HL-60 (cell line): ENCODE measurements around the gene MYO10.

Experiments
- DNase-seq, 2 experiments: peaks; one replicate each; pipeline ENCODE4 v3.0.0-alpha.2; 2010 to 2020; ENCODE audit warnings: low read depth in 1 of 2, low spot score in 1 of 2
- H3K27ac ChIP-seq: fragments of 250-450 bp; sonication (Bioruptor Pico); replicated peaks from 2 replicates; pipeline ENCODE4 v1.5.1; 2020; ENCODE audit warnings: mild to moderate bottlenecking, moderate library complexity
- H3K27me3 ChIP-seq: fragments of 250-450 bp; sonication (Bioruptor Pico); 2 replicates; pipeline ENCODE4 v1.5.1; 2021; ENCODE audit warnings: mild to moderate bottlenecking, moderate library complexity; ENCODE audit not compliant: insufficient read depth, poor library complexity, severe bottlenecking
- H3K4me3 ChIP-seq: replicated peaks from 2 replicates; pipeline ENCODE4 v1.5.1; 2011; ENCODE audit warnings: mild to moderate bottlenecking, control low read depth, low read length; ENCODE audit not compliant: insufficient read depth
- GABPA ChIP-seq: IDR thresholded peaks from 2 replicates; pipeline ENCODE4 v1.6.1; 2012; ENCODE audit warnings: low read depth
- POLR2AphosphoS5 ChIP-seq: IDR thresholded peaks from 2 replicates; pipeline ENCODE4 v1.6.1; 2012; ENCODE audit warnings: low read depth
- SPI1 ChIP-seq: IDR thresholded peaks from 2 replicates; pipeline ENCODE4 v1.6.1; 2012; ENCODE audit warnings: low read depth, mild to moderate bottlenecking, borderline replicate concordance
- TF ChIP-seq, protein P1 (sequence below): IDR thresholded peaks from 2 replicates; pipeline ENCODE4 v1.6.1; 2012; ENCODE audit warnings: low read depth; ENCODE audit not compliant: insufficient replicate concordance
- TF ChIP-seq, protein P2 (sequence below): IDR thresholded peaks from one replicate; pipeline ENCODE4 v1.5.1; 2011; ENCODE audit warnings: low read length, control low read depth, inconsistent platforms; ENCODE audit not compliant: insufficient read depth

MYO10 gene

DNA sequence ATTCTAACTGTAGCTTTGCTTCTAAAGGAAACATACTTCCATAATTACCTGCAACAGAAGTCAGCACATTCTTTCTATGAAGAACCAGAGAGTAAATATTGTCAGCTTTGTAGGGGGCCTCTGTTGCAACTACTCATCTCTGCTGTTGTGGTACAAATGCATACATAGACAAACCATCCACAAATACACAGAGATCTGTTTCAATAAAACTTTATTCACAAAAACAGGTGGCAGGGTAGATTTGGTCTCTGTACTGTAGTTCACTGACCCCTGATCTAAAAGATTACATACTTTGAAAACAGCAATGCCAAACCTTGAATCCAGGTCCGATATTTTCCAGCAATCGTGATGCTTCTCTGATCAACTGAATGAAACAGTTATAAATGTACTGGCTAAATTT lies 274.4 kb downstream of the MYO10 start:
- no peak for DNase-seq
- Histone ChIP-seq H3K27ac (no peak overlapping the region), H3K27me3 (no peaks in the 10 kb centered on the region), H3K4me3 (no peak overlapping the region)
- TF ChIP-seq POLR2AphosphoS5 (no peak), GABPA (no peak), SPI1 (no peak)
- TF ChIP-seq, protein P1, sequence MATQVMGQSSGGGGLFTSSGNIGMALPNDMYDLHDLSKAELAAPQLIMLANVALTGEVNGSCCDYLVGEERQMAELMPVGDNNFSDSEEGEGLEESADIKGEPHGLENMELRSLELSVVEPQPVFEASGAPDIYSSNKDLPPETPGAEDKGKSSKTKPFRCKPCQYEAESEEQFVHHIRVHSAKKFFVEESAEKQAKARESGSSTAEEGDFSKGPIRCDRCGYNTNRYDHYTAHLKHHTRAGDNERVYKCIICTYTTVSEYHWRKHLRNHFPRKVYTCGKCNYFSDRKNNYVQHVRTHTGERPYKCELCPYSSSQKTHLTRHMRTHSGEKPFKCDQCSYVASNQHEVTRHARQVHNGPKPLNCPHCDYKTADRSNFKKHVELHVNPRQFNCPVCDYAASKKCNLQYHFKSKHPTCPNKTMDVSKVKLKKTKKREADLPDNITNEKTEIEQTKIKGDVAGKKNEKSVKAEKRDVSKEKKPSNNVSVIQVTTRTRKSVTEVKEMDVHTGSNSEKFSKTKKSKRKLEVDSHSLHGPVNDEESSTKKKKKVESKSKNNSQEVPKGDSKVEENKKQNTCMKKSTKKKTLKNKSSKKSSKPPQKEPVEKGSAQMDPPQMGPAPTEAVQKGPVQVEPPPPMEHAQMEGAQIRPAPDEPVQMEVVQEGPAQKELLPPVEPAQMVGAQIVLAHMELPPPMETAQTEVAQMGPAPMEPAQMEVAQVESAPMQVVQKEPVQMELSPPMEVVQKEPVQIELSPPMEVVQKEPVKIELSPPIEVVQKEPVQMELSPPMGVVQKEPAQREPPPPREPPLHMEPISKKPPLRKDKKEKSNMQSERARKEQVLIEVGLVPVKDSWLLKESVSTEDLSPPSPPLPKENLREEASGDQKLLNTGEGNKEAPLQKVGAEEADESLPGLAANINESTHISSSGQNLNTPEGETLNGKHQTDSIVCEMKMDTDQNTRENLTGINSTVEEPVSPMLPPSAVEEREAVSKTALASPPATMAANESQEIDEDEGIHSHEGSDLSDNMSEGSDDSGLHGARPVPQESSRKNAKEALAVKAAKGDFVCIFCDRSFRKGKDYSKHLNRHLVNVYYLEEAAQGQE: no peak

DNA sequence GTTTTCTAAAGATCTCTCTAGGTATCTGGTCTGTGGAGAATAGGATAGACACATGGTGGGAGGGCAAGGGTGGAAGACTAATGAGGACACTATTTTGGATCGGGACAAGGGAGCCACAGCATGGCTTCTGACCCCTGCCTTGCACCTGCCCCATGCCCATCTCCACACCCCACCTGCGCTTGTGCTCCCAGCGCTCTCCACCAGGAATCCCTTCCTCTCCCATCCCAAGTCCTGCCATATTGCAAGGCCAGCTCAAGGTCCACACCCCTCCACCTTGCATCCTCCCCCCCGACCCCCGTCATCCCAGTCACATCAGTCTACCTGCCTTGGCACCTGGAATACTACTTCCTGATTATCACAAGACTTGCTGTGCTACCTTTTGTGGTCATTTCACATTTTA lies 275.1 kb downstream of the MYO10 start:
- H3K4me3 ChIP-seq: no peak overlapping the region
- no peaks in the 10 kb centered on the region for H3K27me3 ChIP-seq
- no peak for DNase-seq
- no peak for TF ChIP-seq POLR2AphosphoS5
- no peak for TF ChIP-seq GABPA
- TF ChIP-seq, protein P2, sequence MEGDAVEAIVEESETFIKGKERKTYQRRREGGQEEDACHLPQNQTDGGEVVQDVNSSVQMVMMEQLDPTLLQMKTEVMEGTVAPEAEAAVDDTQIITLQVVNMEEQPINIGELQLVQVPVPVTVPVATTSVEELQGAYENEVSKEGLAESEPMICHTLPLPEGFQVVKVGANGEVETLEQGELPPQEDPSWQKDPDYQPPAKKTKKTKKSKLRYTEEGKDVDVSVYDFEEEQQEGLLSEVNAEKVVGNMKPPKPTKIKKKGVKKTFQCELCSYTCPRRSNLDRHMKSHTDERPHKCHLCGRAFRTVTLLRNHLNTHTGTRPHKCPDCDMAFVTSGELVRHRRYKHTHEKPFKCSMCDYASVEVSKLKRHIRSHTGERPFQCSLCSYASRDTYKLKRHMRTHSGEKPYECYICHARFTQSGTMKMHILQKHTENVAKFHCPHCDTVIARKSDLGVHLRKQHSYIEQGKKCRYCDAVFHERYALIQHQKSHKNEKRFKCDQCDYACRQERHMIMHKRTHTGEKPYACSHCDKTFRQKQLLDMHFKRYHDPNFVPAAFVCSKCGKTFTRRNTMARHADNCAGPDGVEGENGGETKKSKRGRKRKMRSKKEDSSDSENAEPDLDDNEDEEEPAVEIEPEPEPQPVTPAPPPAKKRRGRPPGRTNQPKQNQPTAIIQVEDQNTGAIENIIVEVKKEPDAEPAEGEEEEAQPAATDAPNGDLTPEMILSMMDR: no peak
- TF ChIP-seq, protein P1: no peak
- TF ChIP-seq SPI1: no peak
- H3K27ac ChIP-seq: no peak overlapping the region

DNA sequence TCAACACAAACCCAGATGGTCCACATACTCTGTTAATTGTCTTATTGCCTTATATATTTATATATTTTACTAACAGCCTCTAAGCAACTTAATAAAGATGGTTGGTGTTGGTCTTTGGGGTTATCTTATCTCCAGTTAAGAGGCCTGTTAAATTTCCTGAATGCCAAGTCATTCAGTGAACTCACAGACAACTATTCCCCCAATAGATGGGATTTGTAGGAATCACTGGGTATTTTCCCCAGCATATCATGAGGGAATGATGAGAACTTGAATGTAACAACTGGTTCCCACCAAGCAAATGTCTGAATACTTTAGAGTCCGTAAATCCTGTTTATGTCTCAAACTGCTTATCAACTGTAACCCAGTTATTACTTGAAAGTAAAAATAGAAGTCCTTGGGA lies 276.6 kb downstream of the MYO10 start:
- H3K27ac ChIP-seq: no peak overlapping the region
- H3K4me3 ChIP-seq: no peak overlapping the region
- TF ChIP-seq SPI1: no peak
- TF ChIP-seq, protein P1: no peak
- no peak for TF ChIP-seq GABPA
- no peak for TF ChIP-seq POLR2AphosphoS5
- TF ChIP-seq, protein P2: no peak
- H3K27me3 ChIP-seq: no peaks in the 10 kb centered on the region
- no peak for DNase-seq
